ENCODE results near the gene FAM234B. TPM values are rescaled to one million over a fixed set of nuclear protein-coding genes. Genes with fewer than 3 reads are reported as not detected.
A peak's percentile ranks its signal among the peaks of the same experiment; 100 is the strongest.

FAM234B gene
- total and polyA plus RNA-seq, 12 donors, result 0.64 to 9.9 (median 6.8) TPM

GRCh38 chr12:13100882-13101769, 56.9 kb downstream of the FAM234B start:
- 1 to 7% (median 3%) methylated on average over 23 to 79 of the region's 79 CpGs for WGBS, 4 donors
- peaks cover 18 to 54% of the 10 kb centered on the region in 2 donors for H3K4me1 ChIP-seq (replicated peaks in 1 of 2)
- intact Hi-C loops (cut with DNase I), result loop anchor here in 1 of 2 donors (5.0 kb wide), 1 partner anchor 106 kb away; no protein-coding TSS in a partner anchor

GRCh38 chr12:13101821-13102375, 57.7 kb downstream of the FAM234B start:
- H3K4me3 ChIP-seq, result peak overlapping the region in 1 of 4 donors; percentile 74

More at GRCh38 chr12:13100882-13101769, 56.9 kb downstream of the FAM234B start:
- TF ChIP-seq, protein P1, sequence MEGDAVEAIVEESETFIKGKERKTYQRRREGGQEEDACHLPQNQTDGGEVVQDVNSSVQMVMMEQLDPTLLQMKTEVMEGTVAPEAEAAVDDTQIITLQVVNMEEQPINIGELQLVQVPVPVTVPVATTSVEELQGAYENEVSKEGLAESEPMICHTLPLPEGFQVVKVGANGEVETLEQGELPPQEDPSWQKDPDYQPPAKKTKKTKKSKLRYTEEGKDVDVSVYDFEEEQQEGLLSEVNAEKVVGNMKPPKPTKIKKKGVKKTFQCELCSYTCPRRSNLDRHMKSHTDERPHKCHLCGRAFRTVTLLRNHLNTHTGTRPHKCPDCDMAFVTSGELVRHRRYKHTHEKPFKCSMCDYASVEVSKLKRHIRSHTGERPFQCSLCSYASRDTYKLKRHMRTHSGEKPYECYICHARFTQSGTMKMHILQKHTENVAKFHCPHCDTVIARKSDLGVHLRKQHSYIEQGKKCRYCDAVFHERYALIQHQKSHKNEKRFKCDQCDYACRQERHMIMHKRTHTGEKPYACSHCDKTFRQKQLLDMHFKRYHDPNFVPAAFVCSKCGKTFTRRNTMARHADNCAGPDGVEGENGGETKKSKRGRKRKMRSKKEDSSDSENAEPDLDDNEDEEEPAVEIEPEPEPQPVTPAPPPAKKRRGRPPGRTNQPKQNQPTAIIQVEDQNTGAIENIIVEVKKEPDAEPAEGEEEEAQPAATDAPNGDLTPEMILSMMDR (IDR thresholded peaks at IDR 0.05), result peak in 1 of 6 experiments; percentile 2
- TF ChIP-seq POLR2A (IDR thresholded peaks at IDR 0.05), result peak; percentile 9 to 10
- Histone ChIP-seq H3K4me3 (peak overlapping the region in 2 of 4 donors; percentile 41 to 74), H3K27me3 (no peaks in the 10 kb centered on the region), H3K27ac (peak overlapping the region; percentile 1 to 98 (median 80)), H3K36me3 (replicated peaks in 1 of 2) (no peaks in the 10 kb centered on the region), H3K9me3 (replicated peaks in 1 of 3) (no peaks in the 10 kb centered on the region)
- DNase-seq, result peak; percentile 82 to 94 (median 86)

DNA sequence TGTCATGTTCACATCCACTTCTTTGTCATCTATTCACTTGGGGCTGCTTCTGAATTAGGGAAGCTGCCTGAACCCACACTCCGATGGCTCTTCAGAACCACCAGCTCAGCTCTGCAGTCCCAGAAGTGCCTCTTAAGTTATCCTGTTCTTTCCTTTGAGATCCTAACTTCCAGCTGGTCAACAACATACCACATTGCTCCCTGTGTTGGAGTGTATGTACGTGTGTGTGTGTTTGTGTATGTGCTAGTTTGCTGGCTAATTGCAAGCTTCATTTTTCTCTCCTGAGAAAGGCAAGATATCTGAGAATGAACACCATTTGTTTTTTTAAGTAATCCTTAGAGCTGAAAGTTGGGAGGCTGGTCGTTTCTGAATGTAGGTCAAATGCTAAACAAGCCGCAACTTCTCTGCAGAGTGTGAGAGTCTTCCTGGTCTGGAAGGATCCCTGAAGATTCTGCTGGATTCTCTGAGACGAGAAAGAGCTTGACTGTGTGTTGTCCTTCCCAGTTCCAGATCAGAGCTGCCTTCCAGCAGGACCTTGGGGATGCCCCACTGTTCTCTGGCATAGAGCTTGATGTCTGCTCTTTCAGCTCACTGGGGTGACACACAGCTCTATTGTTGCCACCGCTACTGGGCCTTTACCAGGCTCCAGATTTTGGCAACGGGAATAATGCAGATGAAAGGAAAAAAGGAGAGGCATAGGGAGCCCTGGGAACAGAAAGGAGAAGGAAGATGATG, 58.4 kb downstream of the FAM234B start:
- intact Hi-C loops (cut with DNase I), result loop anchor here in 1 of 2 donors (5.0 kb wide), 1 partner anchor 105 kb away; no protein-coding TSS in a partner anchor
- peaks cover 18 to 50% of the 10 kb centered on the region in 2 donors for H3K4me1 ChIP-seq (replicated peaks in 1 of 2)

More at GRCh38 chr12:13101821-13102375, 57.7 kb downstream of the FAM234B start:
- H3K27me3 ChIP-seq, result no peaks in the 10 kb centered on the region
- H3K9me3 ChIP-seq (replicated peaks in 1 of 3), result no peaks in the 10 kb centered on the region
- intact Hi-C loops (cut with DNase I), result loop anchor here in 1 of 2 donors (5.0 kb wide), 1 partner anchor 105 kb away; no protein-coding TSS in a partner anchor
- TF ChIP-seq, protein P1 (IDR thresholded peaks at IDR 0.05), result no peak
- TF ChIP-seq POLR2A (IDR thresholded peaks at IDR 0.05), result no peak
- WGBS, 4 donors, result 27 to 47% (median 37%) methylated on average over 8 to 10 of the region's 10 CpGs
- no peaks in the 10 kb centered on the region for H3K36me3 ChIP-seq (replicated peaks in 1 of 2)
- DNase-seq, result peak in 2 of 7 donors; percentile 16 to 28
- H3K27ac ChIP-seq, result peak overlapping the region in 4 of 5 donors; percentile 76 to 98 (median 86)
- H3K4me1 ChIP-seq (replicated peaks in 1 of 2), result peaks cover 18 to 54% of the 10 kb centered on the region in 2 donors

More for the DNA sequence above, 58.4 kb downstream of the FAM234B start:
- Histone ChIP-seq H3K27me3 (no peaks in the 10 kb centered on the region), H3K9me3 (replicated peaks in 1 of 3) (no peaks in the 10 kb centered on the region), H3K4me3 (no peak overlapping the region), H3K27ac (peak overlapping the region in 2 of 5 donors; percentile 93 to 98), H3K36me3 (replicated peaks in 1 of 2) (no peaks in the 10 kb centered on the region)
- DNase-seq, result no peak
- WGBS, 4 donors, result 60 to 71% (median 64%) methylated on average over 7 of the region's 7 CpGs
- TF ChIP-seq, protein P1 (IDR thresholded peaks at IDR 0.05), result no peak
- TF ChIP-seq POLR2A (IDR thresholded peaks at IDR 0.05), result no peak
